NB4 (cell line): Measurements from ENCODE around the gene EXTL1.

Experiments used
- DNase-seq: peaks from one replicate; pipeline ENCODE4 v3.0.0; 2010; ENCODE audit warnings: low read depth
- H3K4me3 ChIP-seq: one replicate; pipeline ENCODE4 v1.5.1; 2011; ENCODE audit warnings: mild to moderate bottlenecking, low read depth, low read length, moderate library complexity
- CTCF ChIP-seq: IDR thresholded peaks from one replicate; pipeline ENCODE4 v1.5.1; 2012; ENCODE audit warnings: low read depth, low read length
- MYC ChIP-seq: IDR thresholded peaks from 2 replicates; pipeline ENCODE4 v1.6.1; 2011; ENCODE audit warnings: low read depth, low read length
- POLR2A ChIP-seq: IDR thresholded peaks from 2 replicates; pipeline ENCODE4 v1.6.1; 2011; ENCODE audit warnings: mild to moderate bottlenecking; ENCODE audit not compliant: insufficient read length; ENCODE audit errors: extremely low read depth
- TF ChIP-seq, protein P1 (sequence below): IDR thresholded peaks from 2 replicates; pipeline ENCODE4 v1.6.1; 2011; ENCODE audit warnings: low read depth, low read length

The EXTL1 gene

DNA sequence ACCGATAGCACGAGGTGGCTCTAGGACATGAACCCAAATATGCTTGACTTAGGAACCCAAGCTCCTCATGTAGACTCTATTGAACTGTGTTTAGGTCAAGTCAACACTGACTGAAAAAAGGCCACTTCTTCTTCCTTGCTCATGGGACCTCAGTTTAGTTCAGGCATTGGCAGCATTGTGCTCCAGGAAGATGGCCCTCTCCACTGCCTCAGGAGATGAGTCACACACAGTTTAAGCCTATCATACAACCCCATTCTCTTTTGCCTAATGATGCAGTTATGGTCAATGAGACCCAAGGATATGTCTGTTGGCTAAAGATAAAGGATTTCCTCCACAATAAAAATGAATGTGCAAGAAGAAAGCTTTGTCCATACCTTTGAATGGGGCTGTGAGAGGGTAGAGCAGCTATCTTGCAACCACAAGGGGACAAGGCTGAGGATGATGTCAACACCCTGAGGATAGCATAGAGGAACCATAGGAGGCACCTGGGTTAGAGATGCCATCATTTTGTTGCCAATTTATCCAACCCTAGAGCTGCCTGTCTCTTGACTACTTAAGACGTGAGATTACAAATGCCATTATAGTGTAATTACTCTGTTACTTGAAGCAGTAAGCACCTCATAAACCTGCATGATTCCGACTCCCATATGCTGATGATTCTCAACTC, 48.9 kb downstream of the EXTL1 start:
- H3K4me3 ChIP-seq, result no peak overlapping the region
- DNase-seq, result peak; percentile 48
- TF ChIP-seq, protein P1, sequence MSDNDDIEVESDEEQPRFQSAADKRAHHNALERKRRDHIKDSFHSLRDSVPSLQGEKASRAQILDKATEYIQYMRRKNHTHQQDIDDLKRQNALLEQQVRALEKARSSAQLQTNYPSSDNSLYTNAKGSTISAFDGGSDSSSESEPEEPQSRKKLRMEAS, result no peak
- TF ChIP-seq POLR2A, result no peak
- TF ChIP-seq CTCF, result no peak
- no peak for TF ChIP-seq MYC

DNA sequence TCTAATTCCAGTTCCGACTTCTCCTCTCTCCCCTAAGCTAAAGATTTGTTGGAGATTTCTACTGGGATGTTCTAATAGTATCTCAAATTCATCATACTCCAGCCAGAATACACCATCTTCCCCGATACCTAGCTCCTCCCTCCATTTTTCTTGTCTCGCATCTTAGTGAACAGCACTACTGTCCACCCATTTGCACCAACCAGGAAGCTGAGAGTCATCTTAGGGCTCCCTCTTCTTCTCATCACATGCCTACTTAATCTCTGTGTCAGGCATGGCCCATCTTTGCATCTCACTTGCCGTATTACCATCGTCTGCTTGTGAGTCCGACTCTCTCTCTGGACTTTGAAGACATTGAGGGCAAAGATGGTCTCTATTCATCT, 49.4 kb downstream of the EXTL1 start:
- no peak overlapping the region for H3K4me3 ChIP-seq
- DNase-seq, result no peak
- no peak for TF ChIP-seq MYC
- TF ChIP-seq CTCF, result no peak

DNA sequence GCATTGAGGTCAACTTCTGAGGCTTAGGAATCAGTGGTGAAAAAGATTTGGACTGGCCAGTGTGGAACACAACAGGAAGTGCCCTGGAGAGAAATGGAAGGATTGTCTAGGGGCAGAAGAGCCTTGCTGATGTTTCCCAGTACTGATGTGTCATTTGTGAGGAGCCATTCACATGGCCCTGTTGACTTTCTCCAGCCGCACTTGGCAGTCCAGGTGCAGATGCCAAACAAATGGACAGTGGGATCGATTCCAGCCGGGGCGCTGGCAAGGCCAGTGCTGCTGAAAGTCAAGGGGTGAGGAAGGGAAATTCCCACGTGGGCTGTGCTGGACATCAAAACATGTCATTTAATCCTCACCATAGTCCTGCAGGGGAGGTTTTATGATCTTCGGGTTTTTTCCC, 50.7 kb downstream of the EXTL1 start:
- no peak for DNase-seq
- H3K4me3 ChIP-seq, result no peak overlapping the region
- TF ChIP-seq CTCF, result no peak
- TF ChIP-seq, protein P1, result no peak
- TF ChIP-seq POLR2A, result no peak
- no peak for TF ChIP-seq MYC

DNA sequence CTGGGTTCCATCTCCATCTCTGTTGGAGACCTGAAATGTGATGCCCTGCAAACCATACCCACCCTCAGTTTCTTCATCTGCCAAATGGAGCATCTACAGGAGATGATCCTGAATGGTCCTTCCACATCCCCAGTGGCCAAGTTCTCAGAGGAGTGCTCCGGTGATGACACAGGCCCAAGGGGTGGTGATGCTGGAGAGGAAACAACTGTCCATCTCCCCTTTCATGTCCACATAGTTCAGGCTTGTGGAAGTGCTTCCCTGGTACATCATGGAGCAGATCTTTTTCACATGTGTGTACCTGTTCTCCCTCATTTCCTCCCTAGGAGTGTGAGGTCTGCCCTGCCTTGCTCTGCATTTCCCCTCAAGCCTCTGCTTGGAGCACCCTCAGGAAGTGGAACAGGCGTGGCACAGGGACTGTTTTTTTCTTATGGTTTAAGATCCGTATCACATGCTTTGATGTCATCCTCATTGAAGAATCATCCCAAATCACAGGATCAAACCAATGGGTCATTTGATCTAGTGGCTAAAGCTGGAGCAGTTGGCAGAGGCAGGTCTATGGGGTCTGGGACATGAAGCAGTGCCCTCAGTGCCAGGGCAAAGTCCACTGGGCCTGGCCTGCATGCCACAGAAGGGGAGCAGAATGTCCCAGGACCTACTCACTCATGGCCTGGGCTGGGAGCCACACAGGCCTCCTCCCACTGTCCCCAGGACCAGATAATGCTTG, 54.0 kb downstream of the EXTL1 start:
- TF ChIP-seq MYC (no peak), POLR2A (no peak), CTCF (no peak)
- TF ChIP-seq, protein P1, result no peak
- no peak for DNase-seq
- H3K4me3 ChIP-seq, result no peak overlapping the region

- TF ChIP-seq MYC (no peak), POLR2A (no peak), CTCF (no peak)
- TF ChIP-seq, protein P1, result no peak
- H3K4me3 ChIP-seq, result no peak overlapping the region
- no peak for DNase-seq
Measured at GRCh38 chr1:26077524-26077923, 55.9 kb downstream of the EXTL1 start.
